HFF-Myc (cell line): ENCODE results near the gene LMBR1L.

Experiments
- DNase-seq: peaks from one replicate; pipeline ENCODE4 v3.0.0-alpha.2; 2011; ENCODE audit warnings: low read depth; ENCODE audit errors: extremely low read depth
- H3K4me3 ChIP-seq: replicated peaks from 2 replicates; pipeline ENCODE4 v1.5.1; 2011; ENCODE audit warnings: low read depth, mild to moderate bottlenecking, control low read depth, low read length
- TF ChIP-seq, protein P1 (sequence below): IDR thresholded peaks from 2 replicates; pipeline ENCODE4 v1.5.1; 2012; ENCODE audit warnings: mild to moderate bottlenecking, low read depth, low read length, control low read depth; ENCODE audit errors: missing control alignments

The LMBR1L gene

GRCh38 chr12:49111206-49111605 lies 559 bp upstream of the LMBR1L start:
- H3K4me3 ChIP-seq, result peak overlapping the region; percentile 88
- TF ChIP-seq, protein P1, sequence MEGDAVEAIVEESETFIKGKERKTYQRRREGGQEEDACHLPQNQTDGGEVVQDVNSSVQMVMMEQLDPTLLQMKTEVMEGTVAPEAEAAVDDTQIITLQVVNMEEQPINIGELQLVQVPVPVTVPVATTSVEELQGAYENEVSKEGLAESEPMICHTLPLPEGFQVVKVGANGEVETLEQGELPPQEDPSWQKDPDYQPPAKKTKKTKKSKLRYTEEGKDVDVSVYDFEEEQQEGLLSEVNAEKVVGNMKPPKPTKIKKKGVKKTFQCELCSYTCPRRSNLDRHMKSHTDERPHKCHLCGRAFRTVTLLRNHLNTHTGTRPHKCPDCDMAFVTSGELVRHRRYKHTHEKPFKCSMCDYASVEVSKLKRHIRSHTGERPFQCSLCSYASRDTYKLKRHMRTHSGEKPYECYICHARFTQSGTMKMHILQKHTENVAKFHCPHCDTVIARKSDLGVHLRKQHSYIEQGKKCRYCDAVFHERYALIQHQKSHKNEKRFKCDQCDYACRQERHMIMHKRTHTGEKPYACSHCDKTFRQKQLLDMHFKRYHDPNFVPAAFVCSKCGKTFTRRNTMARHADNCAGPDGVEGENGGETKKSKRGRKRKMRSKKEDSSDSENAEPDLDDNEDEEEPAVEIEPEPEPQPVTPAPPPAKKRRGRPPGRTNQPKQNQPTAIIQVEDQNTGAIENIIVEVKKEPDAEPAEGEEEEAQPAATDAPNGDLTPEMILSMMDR, result no peak
- no peak for DNase-seq

- no peak for DNase-seq
- H3K4me3 ChIP-seq, result peak overlapping the region; percentile 88
- TF ChIP-seq, protein P1, result no peak
Measured at GRCh38 chr12:49109641-49110463, 795 bp downstream of the LMBR1L start.

- no peak for DNase-seq
- TF ChIP-seq, protein P1, result no peak
- H3K4me3 ChIP-seq, result peak overlapping the region; percentile 88
Measured at GRCh38 chr12:49108958-49109404, 1.7 kb downstream of the LMBR1L start.

GRCh38 chr12:49105504-49106084 lies 5.1 kb downstream of the LMBR1L start:
- no peak for DNase-seq
- TF ChIP-seq, protein P1, result no peak
- no peak overlapping the region for H3K4me3 ChIP-seq

DNA sequence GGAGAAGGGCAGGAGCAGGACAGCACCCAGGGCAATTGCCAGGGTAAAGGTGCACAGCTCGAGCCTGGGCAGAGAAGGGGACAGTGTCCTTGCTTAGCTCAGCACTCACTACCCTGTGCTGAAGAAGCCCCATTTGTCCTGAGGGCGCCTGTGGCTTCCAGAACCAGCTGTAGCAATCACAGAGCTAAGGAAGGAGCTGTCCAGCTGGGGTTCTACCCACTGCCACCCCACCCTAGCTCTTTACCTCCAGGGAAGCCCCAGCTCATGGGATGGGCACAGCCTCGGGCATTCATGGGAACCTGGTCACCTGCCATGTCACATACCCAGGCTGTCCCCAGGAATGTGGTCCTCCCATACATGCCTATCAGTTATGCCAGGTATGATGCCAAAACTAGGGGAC lies 5.8 kb downstream of the LMBR1L start:
- H3K4me3 ChIP-seq, result no peak overlapping the region

DNA sequence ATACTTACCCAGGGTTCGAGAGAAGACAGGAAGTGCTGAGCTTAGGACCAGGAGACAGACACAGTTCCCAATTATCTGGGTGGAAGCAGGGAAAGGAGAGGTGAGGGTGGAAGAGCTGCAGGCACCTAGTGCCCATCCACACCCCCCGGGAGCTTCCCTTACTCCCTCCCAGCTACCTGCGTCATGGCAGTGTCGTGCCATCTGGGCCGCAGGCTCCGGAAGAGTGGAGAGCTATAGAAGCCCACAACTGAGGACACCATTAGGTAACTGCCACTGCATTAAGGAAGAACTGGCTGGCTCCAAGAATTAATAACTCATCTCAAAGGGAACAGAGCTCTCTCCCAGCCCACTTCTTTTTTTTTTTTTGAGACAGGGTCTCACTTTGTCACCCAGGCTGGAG lies 10.3 kb downstream of the LMBR1L start:
- TF ChIP-seq, protein P1, result no peak

More for the DNA sequence above, 5.8 kb downstream of the LMBR1L start:
- no peak for DNase-seq
- TF ChIP-seq, protein P1, result no peak

DNA sequence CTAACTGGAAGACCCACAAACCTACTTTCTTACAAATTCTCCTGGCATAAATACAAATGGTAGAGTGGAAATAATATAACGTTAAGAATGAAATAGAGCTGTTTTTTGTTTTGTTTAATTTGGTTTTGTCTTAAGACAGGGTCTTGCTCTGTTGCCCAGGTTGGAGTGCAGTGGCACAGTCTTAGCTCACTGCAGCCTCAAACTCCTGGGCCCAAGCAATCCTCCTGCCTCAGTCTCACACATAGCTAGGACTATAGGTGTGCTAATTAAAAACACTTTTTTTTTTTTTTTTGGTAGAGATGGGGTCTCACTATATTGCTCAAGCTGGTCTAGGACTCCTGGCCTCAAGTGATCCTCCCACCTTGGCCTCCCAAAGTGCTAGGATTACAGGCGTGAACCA lies 11.9 kb downstream of the LMBR1L start:
- TF ChIP-seq, protein P1, result no peak
- no peak for DNase-seq
- H3K4me3 ChIP-seq, result no peak overlapping the region

More for the DNA sequence above, 10.3 kb downstream of the LMBR1L start:
- H3K4me3 ChIP-seq, result no peak overlapping the region
- DNase-seq, result no peak
